Measurements from ENCODE around the gene TSPAN18. TPM values are rescaled to one million over a fixed set of nuclear protein-coding genes. Genes with fewer than 3 reads are reported as not detected.

Gene TSPAN18
- total RNA-seq, 1 experiment from 2014 or later = 21.3 TPM

GRCh38 chr11:44797886-44798606, 71.3 kb downstream of the TSPAN18 start:
- CTCF ChIA-PET = no interaction called here
- in situ Hi-C loops (cut with HindIII; ENCODE audit: low pct_unique_long_range_greater_than_20kb, low sequenced_read_pairs) (no loop called here), intact Hi-C loops (cut with micrococcal nuclease; ENCODE audit: unreplicated experiment) (no loop called here)
- POLR2A ChIA-PET = no interaction called here
- DNase-seq (ENCODE audit: low read depth, low spot score) = no peak
- H3K27me3 ChIP-seq (ENCODE audit: control insufficient read depth, insufficient read depth, low read length) = no peaks in the 10 kb centered on the region
- TF ChIP-seq REST (IDR thresholded peaks at IDR 0.05; ENCODE audit: insufficient read depth in 1 of 2, low read depth in 2 of 2, low read length in 1 of 2) (no peak), POLR2AphosphoS5 (IDR thresholded peaks at IDR 0.05; ENCODE audit: low read depth, low read length) (no peak), CTCF (IDR thresholded peaks at IDR 0.05) (no peak), SIN3A (IDR thresholded peaks at IDR 0.05; ENCODE audit: borderline replicate concordance, insufficient read depth, low read depth, low read length) (no peak), TCF7L2 (IDR thresholded peaks at IDR 0.05; ENCODE audit: low read depth, low read length) (no peak)
- H3K9me3 ChIP-seq (ENCODE audit: control insufficient read depth, insufficient read depth, low read depth, low read length) = no peaks in the 10 kb centered on the region
- H3K4me3 ChIP-seq (ENCODE audit: low read depth in 2 of 2, low read length in 2 of 2) = no peak overlapping the region
- BruUV-seq (replicated peaks) = no TSS peak
- no peak overlapping the region for H3K27ac ChIP-seq (ENCODE audit: low read length)
- H3K4me1 ChIP-seq (ENCODE audit: control insufficient read depth, insufficient read depth, low read length) = no peaks in the 10 kb centered on the region
- no peak for ATAC-seq
- no peaks in the 10 kb centered on the region for H3K36me3 ChIP-seq (ENCODE audit: control insufficient read depth, insufficient read depth, low read length)

- intact Hi-C loops (cut with micrococcal nuclease; ENCODE audit: unreplicated experiment) = no loop called here
- ATAC-seq (no peak), DNase-seq (ENCODE audit: low read depth, low spot score) (no peak)
- no peaks in the 10 kb centered on the region for H3K36me3 ChIP-seq (ENCODE audit: control insufficient read depth, insufficient read depth, low read length)
- no peak overlapping the region for H3K27ac ChIP-seq (ENCODE audit: low read length)
- H3K27me3 ChIP-seq (ENCODE audit: control insufficient read depth, insufficient read depth, low read length) = no peaks in the 10 kb centered on the region
- no TSS peak for BruUV-seq (replicated peaks)
- no peak for TF ChIP-seq TCF7L2 (IDR thresholded peaks at IDR 0.05; ENCODE audit: low read depth, low read length)
- TF ChIP-seq SIN3A (IDR thresholded peaks at IDR 0.05; ENCODE audit: borderline replicate concordance, insufficient read depth, low read depth, low read length) = no peak
- no peak for TF ChIP-seq CTCF (IDR thresholded peaks at IDR 0.05)
- no peak for TF ChIP-seq REST (IDR thresholded peaks at IDR 0.05; ENCODE audit: insufficient read depth in 1 of 2, low read depth in 2 of 2, low read length in 1 of 2)
- TF ChIP-seq POLR2AphosphoS5 (IDR thresholded peaks at IDR 0.05; ENCODE audit: low read depth, low read length) = no peak
- no peaks in the 10 kb centered on the region for H3K4me1 ChIP-seq (ENCODE audit: control insufficient read depth, insufficient read depth, low read length)
- in situ Hi-C loops (cut with HindIII; ENCODE audit: low pct_unique_long_range_greater_than_20kb, low sequenced_read_pairs) = no loop called here
- ChIA-PET CTCF (interaction anchor here (0.6 kb wide), 1 partner anchor 15 kb away, joined by 5 read pairs; no protein-coding TSS in a partner anchor), POLR2A (no interaction called here)
- H3K4me3 ChIP-seq (ENCODE audit: low read depth in 2 of 2, low read length in 2 of 2) = no peak overlapping the region
- H3K9me3 ChIP-seq (ENCODE audit: control insufficient read depth, insufficient read depth, low read depth, low read length) = no peaks in the 10 kb centered on the region
Observed at GRCh38 chr11:44798607-44798972, 71.8 kb downstream of the TSPAN18 start.

Measured in Panc1 (cell line).